Vein endothelial cell (primary cell): ENCODE data around the gene ARMH4. TPM values are rescaled to one million over a fixed set of nuclear protein-coding genes. Genes with fewer than 3 reads are reported as not detected.

Experiments used
- small RNA-seq: library from RNA; depleted of rRNA; stranded (forward); fragments of <200 nt; gene quantifications from one replicate; pipeline ENCODE3, GENCODE V24; 2012
- total RNA-seq: library from RNA; depleted of rRNA; stranded (reverse); fragments of >200 nt; gene quantifications from 2 replicates; pipeline ENCODE4 v1.2.3, GENCODE V29; 2012

The ARMH4 gene
- total RNA-seq: 1.3 and 1.6 TPM in 2 replicates

GRCh38 chr14:58152014-58152857 lies at the start of gene ARMH4:
Gene ARMH4 (minus strand): TSS chr14:58152213. CDS start chr14:58139358, 12,855 bp downstream.

DNA sequence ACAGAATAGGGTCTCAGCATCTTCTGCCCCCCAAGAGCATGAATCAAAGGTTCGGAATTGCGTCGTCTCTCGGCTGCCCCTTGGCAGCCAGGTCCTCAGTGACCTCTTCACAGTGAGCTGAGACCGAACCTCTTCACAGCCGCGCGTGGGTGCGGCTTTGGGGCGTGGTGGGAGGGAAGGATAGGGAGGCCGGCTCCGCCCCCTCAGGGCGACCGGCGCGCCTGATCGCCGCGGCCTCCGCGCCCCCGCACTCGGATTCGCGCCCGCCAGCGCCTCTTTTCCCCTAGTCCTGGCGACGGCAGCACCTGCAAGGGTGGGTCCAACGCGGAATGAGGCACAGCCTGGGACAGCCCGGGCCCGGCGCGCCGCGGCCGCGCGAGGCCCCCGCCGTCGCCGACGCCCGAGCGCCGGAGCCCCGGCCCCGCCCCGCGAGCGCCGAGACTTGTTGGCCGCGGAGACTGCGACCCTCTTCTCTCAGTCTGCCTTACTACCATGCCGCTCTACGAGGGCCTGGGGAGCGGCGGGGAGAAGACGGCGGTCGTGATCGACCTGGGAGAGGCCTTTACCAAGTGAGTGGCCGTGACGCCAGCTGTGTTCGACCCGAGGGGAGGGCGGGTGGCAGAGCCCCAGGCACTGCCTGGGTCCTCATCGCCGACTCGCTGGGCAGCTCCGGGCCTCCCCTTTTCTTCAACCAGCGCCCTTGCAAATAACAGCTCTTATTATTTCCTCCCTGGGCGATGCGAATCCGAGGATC lies 47.9 kb upstream of the ARMH4 start, which contains the start of gene ACTR10:
ACTR10 (plus strand) TSS at position 424 of the 754 bp plus-strand sequence; CDS start at position 493, 69 bp downstream.

Small RNA genes lying within 50 kb of the gene (small RNA-seq; reads per million reads assigned to genes)
- gene RN7SL598P: not detected

Other genes starting within 250 kb of the ARMH4 start
- gene ACTR10, start 47.9 kb upstream of the ARMH4 start, total RNA-seq: 36.6 and 51.4 TPM in 2 replicates
- gene PSMA3, start 92.6 kb upstream of the ARMH4 start, total RNA-seq: 106 and 141 TPM in 2 replicates
- 11.8 and 13.6 TPM in 2 replicates for gene ARID4A, start 146.3 kb upstream of the ARMH4 start, total RNA-seq
- gene TOMM20L, start 243.7 kb upstream of the ARMH4 start, total RNA-seq: 0.65 TPM in 1 of 2 replicates, not detected in the other